Keratinocyte (primary cell): ENCODE measurements around the gene IKZF1. TPM values are rescaled to one million over a fixed set of nuclear protein-coding genes. Genes with fewer than 3 reads are reported as not detected.

Experiments
- DNase-seq: peaks from one replicate; pipeline ENCODE4 v3.0.0-alpha.2; 2011; ENCODE audit warnings: low read depth, missing footprints, low spot score
- FAIRE-seq: peaks from 2 replicates; lab custom pipeline; 2011; peaks lifted over from hg19 to GRCh38; lab: Jason Lieb, UNC
- H2AFZ ChIP-seq: 2 replicates; pipeline ENCODE4 v1.6.0; 2012; ENCODE audit warnings: low read length, control low read depth, inconsistent platforms; ENCODE audit not compliant: control insufficient read depth
- H3K27ac ChIP-seq: 2 replicates; pipeline ENCODE4 v1.5.1; 2011; ENCODE audit warnings: low read length; ENCODE audit not compliant: control insufficient read depth, insufficient read depth
- H3K27me3 ChIP-seq: 3 replicates; pipeline ENCODE4 v1.6.0; 2011; ENCODE audit warnings: low read length; ENCODE audit not compliant: control insufficient read depth, insufficient read depth; ENCODE audit errors: extremely low read depth
- H3K36me3 ChIP-seq, 2 experiments: 2 replicates in 1 of 2; 3 replicates in 1 of 2; pipeline ENCODE4 v1.5.1; 2011; ENCODE audit warnings: low read length in 2 of 2, mild to moderate bottlenecking in 1 of 2; ENCODE audit not compliant: control insufficient read depth in 2 of 2, insufficient read depth in 2 of 2; ENCODE audit errors: extremely low read depth in 1 of 2
- H3K4me1 ChIP-seq: 3 replicates; pipeline ENCODE4 v1.5.1; 2011; ENCODE audit warnings: low read length; ENCODE audit not compliant: control insufficient read depth, insufficient read depth; ENCODE audit errors: extremely low read depth
- H3K4me2 ChIP-seq: 3 replicates; pipeline ENCODE4 v1.6.0; 2011; ENCODE audit warnings: low read depth, low read length; ENCODE audit not compliant: control insufficient read depth, insufficient read depth; ENCODE audit errors: extremely low read depth
- H3K4me3 ChIP-seq, 3 experiments: fragments of 200-600 bp in 1 of 3; sonication (generic) in 1 of 3; 2 replicates in 2 of 3; 3 replicates in 1 of 3; pipeline ENCODE4 v1.5.1; 2011 to 2016; ENCODE audit warnings: low read length in 3 of 3, mild to moderate bottlenecking in 3 of 3, control low read depth in 2 of 3, inconsistent platforms in 1 of 3, low read depth in 1 of 3, mixed read lengths in 1 of 3, mixed run types in 1 of 3, moderate library complexity in 1 of 3; ENCODE audit not compliant: control insufficient read depth in 2 of 3, insufficient read depth in 2 of 3; ENCODE audit errors: extremely low read depth in 1 of 3
- H3K79me2 ChIP-seq: 2 replicates; pipeline ENCODE4 v1.6.0; 2012; ENCODE audit warnings: low read length; ENCODE audit not compliant: control insufficient read depth, insufficient read depth
- H3K9ac ChIP-seq: 3 replicates; pipeline ENCODE4 v1.6.0; 2011; ENCODE audit warnings: low read length; ENCODE audit not compliant: control insufficient read depth, insufficient read depth; ENCODE audit errors: extremely low read depth
- H3K9me1 ChIP-seq: 3 replicates; pipeline ENCODE4 v1.6.0; 2011; ENCODE audit warnings: low read length; ENCODE audit not compliant: control insufficient read depth, insufficient read depth; ENCODE audit errors: extremely low read depth
- H3K9me3 ChIP-seq: 2 replicates; pipeline ENCODE4 v1.5.1; 2012; ENCODE audit warnings: low read depth, low read length; ENCODE audit not compliant: control insufficient read depth
- H4K20me1 ChIP-seq: 3 replicates; pipeline ENCODE4 v1.6.0; 2011; ENCODE audit warnings: low read length; ENCODE audit not compliant: control insufficient read depth, insufficient read depth; ENCODE audit errors: extremely low read depth
- CTCF ChIP-seq, 3 experiments: IDR thresholded peaks in 1 of 3; conservative IDR thresholded peaks in 1 of 3; optimal IDR thresholded peaks in 1 of 3; 2 replicates in 2 of 3; 3 replicates in 1 of 3; pipeline versions ENCODE3 to v1.5.1; 2011; ENCODE audit warnings: low read length in 3 of 3, mild to moderate bottlenecking in 3 of 3, moderate library complexity in 2 of 3, control low read depth in 1 of 3, inconsistent platforms in 1 of 3; ENCODE audit not compliant: insufficient read depth in 2 of 3; ENCODE audit errors: extremely low read depth in 1 of 3
- EZH2 ChIP-seq: IDR thresholded peaks from one replicate; pipeline ENCODE4 v1.6.1; 2012; ENCODE audit warnings: inconsistent platforms, mild to moderate bottlenecking, low read length, moderate library complexity
- dilution Hi-C: fragments of 300-500 bp; cut with MboI; formaldehyde crosslinking; loops from one replicate; pipeline ENCODE4 v1.7.0; 2020; ENCODE audit warnings: low sequenced_read_pairs; ENCODE audit not compliant: extremely low pct_ligation_motif_present
- polyA plus RNA-seq, 5 experiments: library from polyadenylated mRNA; depleted of rRNA in 3 of 5; stranded (reverse) in 3 of 5; stranded (forward) in 1 of 5; unstranded in 1 of 5; fragments of >200 nt; gene quantifications; 1 replicate in 1 of 5; 2 replicates in 3 of 5; 3 replicates in 1 of 5; pipeline versions ENCODE4 v1.2.1 to v1.2.3, GENCODE V29; 2011 to 2012; ENCODE audit warnings: missing spikeins in 2 of 5, low read depth in 1 of 5, low replicate concordance in 1 of 5

Gene IKZF1
- polyA plus RNA-seq, 1 donor (not counting 4 experiments of a cell fraction or from before 2014, with no cell fraction given): not detected

DNA sequence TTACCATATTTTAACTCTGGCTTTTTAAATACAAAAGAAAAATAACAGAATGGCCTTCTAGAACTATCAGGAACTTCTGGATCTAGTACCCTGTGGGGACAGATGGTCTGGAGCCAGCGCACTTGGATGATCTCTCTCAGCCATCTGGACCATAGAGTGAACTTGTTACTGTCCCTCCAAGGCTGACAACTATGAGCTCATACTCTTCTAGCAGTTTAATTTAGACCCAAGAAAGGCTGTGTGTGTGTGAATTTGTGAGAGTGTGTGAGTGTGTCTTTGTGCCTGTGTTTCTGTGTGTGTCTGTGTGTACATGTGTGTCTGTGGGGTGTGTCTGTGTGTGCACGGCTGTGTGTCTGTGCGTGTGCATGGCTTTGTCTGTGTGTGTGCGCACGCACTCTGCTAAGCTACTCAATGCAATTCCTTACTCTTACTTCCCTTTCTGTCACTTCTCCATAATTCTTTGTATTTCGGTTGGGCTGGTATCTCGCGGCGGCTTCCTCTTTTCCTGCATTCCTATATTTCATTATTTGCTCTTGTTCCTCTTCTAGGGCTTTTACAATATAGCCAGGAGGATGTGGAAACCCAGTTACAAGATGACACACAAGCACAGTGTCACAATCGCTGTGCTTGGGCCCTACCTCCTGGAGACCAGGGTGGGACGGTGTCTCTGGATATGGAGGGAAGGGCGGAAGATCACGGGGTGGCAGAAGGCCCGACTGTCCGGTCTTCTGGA, 51.9 kb downstream of the IKZF1 start:
- FAIRE-seq (no peak), DNase-seq (no peak)
- Histone ChIP-seq H3K79me2 (no peaks in the 10 kb centered on the region), H3K4me2 (no peak overlapping the region), H2AFZ (no peak overlapping the region), H3K9me1 (no peaks in the 10 kb centered on the region), H3K4me3 (no peak overlapping the region), H3K9me3 (no peaks in the 10 kb centered on the region), H3K4me1 (no peaks in the 10 kb centered on the region), H3K27me3 (peaks cover 10% of the 10 kb centered on the region), H3K9ac (no peak overlapping the region), H4K20me1 (no peaks in the 10 kb centered on the region), H3K36me3 (no peaks in the 10 kb centered on the region), H3K27ac (no peak overlapping the region)
- dilution Hi-C loops: no loop called here
- no peak for TF ChIP-seq EZH2
- TF ChIP-seq CTCF (optimal IDR thresholded peaks at IDR 0.05 in 1 of 3, IDR thresholded peaks at IDR 0.05 in 1 of 3, conservative IDR thresholded peaks at IDR 0.05 in 1 of 3; ENCODE audit: extremely low read depth in 1 of 3, insufficient read depth in 2 of 3, low read length in 3 of 3): no peak

DNA sequence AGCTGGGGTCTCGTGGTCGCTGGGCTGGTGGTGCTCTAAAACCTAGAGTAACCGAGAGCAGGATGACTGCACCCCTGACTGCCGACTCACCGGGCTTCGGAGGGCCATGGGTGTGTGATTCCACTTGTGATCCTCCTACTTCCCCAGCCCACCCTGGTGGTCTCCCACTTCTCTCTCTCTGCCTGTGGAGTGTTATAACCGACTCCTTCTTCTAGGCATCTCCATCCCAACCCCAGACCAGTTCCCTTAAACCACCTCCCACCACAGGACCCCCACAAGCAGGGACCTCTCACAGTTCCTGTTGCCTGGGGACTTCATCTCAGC, 52.4 kb downstream of the IKZF1 start:
- H3K9me3 ChIP-seq: no peaks in the 10 kb centered on the region
- H3K27ac ChIP-seq: no peak overlapping the region
- no peak overlapping the region for H3K4me3 ChIP-seq
- peaks cover 10% of the 10 kb centered on the region for H3K27me3 ChIP-seq
- H3K4me1 ChIP-seq: no peaks in the 10 kb centered on the region
- no peaks in the 10 kb centered on the region for H3K79me2 ChIP-seq
- FAIRE-seq (no peak), DNase-seq (no peak)
- TF ChIP-seq EZH2 (no peak), CTCF (optimal IDR thresholded peaks at IDR 0.05 in 1 of 3, IDR thresholded peaks at IDR 0.05 in 1 of 3, conservative IDR thresholded peaks at IDR 0.05 in 1 of 3; ENCODE audit: extremely low read depth in 1 of 3, insufficient read depth in 2 of 3, low read length in 3 of 3) (no peak)
- no peak overlapping the region for H2AFZ ChIP-seq
- no peaks in the 10 kb centered on the region for H3K9me1 ChIP-seq
- H3K9ac ChIP-seq: no peak overlapping the region
- dilution Hi-C loops: no loop called here
- H3K36me3 ChIP-seq: no peaks in the 10 kb centered on the region
- H3K4me2 ChIP-seq: no peak overlapping the region
- H4K20me1 ChIP-seq: no peaks in the 10 kb centered on the region
